GM19372 (cell line): ENCODE results near the gene TMEM50B.
A peak's percentile ranks its signal among the peaks of the same experiment; 100 is the strongest.
"Not testable (repeated sequence)": the region's sequence is repeated elsewhere in the genome, so short reads cannot be mapped to it uniquely, and the experiment has no call there.

Source experiments
- ATAC-seq: cut with Tn5 transposase; IDR thresholded peaks from one replicate; pipeline ENCODE4 v1.9.1; 2021; ENCODE audit warnings: mild to moderate bottlenecking, low read depth, moderate library complexity; ENCODE audit not compliant: unreplicated experiment

The TMEM50B gene

DNA sequence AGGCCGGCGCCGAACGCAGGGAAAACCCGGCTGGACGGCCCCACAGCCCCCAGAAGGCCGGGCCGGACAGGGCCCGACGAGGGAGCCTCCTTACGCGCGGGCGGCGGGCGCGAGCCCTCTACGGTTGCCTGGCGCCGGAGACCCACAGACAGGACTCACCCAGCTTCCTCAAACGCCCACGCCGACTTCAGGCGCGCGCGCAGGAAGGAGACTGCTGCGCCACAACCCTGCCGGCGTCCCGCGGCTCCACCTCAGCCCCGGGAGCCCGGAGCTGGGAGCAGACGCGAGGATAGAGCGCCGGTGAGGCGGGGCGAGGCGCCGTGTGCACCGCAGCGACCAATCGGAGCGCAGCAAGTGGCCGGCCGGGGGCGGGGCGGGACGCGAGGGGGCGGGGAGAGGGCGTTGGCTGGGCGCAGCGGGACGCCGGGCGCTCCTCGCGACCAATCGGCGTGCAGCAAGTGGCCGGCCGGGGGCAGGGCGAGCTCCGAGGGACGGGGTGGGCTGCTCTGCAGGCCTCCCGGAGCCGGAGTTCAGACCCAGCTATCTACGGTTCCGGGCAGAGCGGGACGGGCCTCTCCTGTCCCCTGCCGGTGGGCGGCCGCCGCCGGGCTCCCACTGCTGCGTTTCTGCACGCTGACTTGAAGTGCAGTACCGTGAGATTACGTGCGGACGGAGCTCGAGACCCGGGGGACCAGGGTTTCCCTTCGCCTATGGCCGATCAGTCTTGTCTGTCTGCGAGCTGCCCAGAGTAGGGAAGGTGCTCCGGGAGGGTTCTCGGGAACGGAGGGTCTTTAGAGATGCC lies at the start of gene TMEM50B:
Gene TMEM50B, minus strand, starts transcription at position 296 of the 802 bp plus-strand sequence. CDS start 11,089 bp downstream, outside the sequence.
- peak; percentile 87 for ATAC-seq

DNA sequence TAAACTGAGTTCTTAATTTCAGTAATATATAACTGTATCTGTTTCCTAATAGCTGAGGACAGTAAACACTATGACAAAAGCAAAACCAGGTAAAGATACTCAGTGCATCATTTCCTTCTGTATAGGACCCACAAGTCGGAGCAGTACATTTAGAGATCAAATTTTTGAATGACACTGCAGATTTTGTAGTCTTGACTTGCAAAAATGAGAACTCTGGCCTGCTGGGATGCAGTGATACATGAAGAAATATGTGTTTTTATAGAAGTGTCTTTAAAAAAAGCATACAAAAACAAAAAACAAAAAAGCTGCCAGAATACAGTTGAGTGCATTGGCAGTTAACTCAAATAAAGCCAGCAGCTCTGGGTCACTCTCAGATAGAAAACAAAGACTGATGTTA lies 43.2 kb upstream of the TMEM50B start:
- no peak for ATAC-seq

DNA sequence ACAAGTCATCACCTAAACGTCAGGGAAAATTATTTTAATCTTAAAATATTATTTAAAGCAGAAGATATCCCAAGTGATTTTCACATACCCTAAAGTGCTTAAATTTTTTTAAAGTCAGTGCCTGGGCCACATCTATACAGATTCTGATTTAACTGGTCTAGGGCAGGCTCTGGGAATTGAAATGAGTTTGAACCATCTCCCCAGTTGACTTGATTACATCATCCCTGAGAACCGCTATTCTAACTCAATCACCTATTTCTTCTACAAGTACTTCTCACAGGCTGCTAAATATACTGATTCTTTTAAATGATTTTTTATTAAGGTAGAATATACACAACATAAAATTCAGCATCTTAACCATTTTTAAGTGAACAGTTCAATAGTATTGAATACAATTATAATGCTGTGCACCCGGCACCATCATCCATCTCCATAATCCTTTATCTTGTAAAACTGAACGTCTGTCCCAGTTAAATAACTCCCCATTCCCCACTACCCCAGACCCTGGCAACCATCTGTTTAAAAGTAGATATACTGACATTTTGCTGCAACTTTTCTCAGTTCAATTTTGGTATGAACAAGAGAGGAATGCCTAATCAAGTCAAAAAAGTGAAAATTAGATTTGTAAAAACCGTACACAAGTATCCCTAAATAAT lies 42.7 kb upstream of the TMEM50B start:
- no peak for ATAC-seq

DNA sequence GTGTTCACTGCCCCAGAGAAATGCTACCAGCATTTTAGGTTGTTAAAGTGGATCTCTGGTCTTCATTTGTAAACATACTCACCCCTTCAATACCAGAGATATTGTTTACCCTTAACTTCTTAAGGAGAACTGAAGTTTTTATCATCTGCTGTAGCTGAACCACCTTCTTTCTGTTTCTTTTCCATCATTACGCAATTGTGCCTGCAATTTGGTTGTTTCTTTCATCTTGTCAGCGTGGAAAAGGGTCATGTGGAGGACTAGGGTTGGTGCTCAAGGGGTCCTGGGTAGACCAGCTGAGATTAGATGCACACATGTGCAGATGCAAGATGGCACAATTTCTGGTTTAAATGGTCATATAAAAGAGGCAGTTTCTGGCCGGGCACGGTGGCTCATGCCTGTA lies 39.1 kb upstream of the TMEM50B start:
- ATAC-seq: no peak

DNA sequence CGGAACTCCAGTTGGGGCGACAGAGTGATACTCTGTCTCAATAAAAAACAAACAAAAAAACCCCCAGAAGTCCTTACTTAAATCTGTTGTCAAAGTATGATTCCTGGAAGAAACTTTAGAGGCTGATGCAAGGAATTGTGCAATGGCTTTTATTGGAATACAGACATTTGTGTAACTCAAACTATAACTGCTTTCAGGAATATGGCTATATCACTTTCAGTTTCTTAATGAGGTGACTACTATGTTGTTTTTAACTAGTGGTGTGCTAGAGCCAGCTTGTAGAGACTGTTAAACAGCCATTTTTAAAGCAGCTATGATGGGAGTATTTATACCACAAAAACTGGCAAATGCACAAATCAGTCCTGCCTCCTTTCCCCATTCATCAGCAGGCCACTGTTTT lies 34.5 kb upstream of the TMEM50B start:
- no peak for ATAC-seq

DNA sequence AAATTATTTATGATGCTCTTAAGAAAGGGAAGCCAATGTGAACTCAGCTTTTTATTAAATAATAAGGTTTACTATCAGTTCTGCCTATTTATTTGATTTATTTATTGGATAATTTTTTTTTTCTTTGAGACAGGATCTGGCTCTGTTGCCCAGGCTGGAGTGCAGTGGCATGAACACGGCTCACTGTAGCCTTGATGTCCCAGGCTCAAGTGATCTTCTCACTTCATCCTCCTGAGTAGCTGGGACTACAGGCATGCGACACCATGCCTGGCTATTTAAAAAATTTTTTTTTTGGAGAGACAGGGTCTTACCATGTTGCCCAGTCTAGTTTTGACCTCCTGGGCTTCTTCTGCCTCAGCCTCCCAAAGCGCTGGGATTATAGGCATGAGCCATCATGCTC lies 32.7 kb upstream of the TMEM50B start:
- no peak for ATAC-seq

DNA sequence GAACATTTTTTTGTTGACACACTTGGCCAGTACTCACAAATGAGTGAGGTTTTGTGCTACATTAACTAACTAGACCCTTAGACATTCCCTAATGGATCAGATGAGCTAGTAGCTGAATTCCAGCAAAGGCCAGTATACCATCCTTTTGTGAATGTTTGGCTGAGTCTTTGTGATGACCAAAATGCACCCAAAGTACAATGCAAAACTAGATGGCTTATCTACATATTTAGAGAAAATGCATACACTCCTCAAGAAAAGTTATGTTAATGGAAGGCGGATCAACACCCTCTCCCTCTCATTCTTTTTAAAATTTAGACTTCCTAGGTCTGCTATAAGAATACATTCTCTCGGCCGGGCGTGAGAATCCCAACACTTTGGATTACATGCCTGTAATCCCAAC lies 31.9 kb upstream of the TMEM50B start:
- no peak for ATAC-seq

DNA sequence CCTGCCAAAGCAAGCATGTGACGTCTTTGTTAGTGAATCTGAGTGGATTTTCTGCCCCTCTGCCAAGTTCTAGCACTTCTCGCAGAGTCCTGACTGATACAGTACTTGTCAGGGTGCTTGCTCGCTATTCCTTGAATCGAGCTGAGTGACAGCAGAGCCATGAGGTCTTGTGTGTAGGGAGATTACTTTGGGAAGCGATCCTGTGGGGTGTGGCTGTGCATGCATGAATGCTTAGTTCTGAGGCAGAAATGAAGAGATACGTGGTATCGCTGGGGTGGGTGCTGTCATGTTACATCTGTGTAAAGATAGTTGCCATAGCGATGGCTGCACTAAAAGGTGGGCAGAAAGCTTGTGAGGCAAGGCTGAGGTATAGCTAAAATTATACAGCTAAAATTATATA lies 31.1 kb upstream of the TMEM50B start:
- no peak for ATAC-seq

DNA sequence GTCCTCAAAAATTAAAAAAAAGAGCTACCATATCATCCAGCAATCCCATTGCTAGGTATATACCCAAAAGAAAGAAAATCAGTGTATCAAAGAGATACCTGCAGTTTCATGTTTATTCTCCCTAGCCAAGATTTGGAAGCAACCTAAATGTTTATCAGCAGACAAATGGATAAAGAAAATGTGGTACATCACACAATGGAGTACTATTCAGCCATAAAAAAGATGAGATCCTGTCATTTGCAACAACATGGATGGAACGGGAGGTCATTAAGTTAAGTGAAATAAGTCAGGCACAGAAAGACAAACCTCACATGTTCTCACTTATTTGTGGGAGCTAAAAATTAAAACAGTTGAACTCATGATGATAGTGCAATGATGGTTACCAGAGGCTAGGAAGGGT lies 27.2 kb upstream of the TMEM50B start:
- ATAC-seq: not testable (repeated sequence)

DNA sequence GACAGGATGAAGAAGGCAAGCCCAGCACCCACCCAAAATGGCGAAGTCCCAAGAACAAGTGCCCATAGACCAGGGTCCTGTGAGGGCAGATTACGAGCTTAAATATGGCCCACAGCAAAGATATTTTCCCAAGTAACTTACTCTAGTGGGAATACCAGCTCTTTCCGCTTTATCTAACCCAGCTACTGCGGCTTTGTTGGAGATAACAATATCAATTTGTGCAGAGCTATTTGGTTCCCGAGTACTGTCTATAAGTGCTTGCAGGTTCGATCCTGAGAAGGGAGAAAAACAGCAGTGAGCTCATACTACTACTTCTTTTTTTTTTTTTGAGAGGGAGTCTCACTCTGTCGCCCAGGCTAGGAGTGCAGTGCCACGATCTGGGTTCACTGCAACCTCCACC lies 26.1 kb upstream of the TMEM50B start:
- ATAC-seq: no peak

DNA sequence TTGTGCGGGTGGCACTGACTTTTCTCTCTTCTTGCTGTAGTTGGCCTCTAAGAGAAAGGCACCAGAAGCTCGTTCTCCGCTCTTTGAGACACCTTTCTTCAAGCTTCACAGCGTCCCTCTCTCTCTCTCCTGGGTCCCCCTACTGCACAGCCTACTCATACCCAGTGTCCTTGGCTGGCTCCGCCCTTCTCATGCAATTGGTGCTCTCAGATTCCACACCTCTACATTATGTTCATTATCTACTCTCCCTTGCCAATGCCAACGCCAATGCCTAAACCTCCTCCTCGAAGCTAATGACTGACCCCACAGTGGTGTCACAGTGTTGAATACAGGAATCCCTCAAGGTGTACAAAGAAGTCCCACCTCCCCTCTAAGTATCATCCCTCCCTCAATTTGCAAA lies 16.6 kb upstream of the TMEM50B start:
- no peak for ATAC-seq

DNA sequence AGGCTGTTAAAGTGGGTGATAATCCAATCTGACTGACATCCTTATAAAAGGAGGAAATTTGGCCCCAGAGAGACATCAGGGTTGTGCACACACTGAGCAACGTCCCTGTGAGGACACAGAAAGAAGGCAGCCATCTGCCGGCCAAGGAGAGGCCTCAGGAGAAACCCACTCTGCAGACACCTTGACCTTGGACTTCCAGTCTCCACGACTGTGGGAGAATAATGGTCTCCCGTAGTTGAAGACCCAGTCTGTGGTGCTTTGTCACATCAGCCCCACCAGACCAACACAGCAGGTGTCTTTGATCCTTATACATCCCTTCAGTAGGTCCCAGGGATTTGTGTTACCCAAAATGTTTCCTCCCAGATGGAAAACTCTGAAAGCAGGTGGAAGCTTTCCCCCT lies 16.0 kb upstream of the TMEM50B start:
- no peak for ATAC-seq

DNA sequence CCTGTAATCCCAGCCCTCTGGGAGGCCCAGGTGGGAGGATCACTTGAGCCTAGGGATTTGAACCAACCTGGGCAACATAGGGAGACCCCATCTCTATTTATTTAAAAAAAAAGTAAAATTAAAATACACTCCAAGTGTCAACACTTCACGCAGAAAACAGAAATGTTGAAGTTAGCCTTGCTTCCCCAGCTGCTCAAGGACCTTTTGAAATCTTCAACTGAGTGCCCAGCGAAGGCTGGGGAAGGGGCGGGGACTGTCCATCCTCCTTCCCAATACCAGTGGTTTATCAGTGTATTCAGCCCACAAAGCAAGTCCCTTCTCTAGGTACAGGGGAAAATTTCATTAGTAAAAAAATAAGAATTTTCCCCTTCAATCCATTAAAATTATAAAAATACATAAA lies 14.0 kb upstream of the TMEM50B start:
- ATAC-seq: no peak

DNA sequence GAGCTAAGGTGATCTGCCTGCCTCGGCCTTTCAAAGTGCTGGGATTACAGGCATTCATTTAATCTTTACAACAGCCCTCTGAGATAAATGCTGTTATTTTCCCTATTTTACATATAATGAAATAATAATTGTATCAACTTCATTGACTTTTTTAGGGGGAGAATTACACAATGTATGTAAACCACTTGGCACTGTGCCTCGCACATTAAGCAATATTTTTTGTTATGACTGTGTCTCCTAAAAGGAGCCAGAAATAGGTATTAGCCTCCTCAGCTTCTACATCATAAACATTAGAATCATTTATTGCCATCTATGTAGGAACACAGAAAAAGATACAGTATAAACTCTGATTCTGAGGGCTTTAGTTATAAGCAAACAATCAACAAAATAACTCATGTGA lies 12.8 kb upstream of the TMEM50B start:
- ATAC-seq: no peak

DNA sequence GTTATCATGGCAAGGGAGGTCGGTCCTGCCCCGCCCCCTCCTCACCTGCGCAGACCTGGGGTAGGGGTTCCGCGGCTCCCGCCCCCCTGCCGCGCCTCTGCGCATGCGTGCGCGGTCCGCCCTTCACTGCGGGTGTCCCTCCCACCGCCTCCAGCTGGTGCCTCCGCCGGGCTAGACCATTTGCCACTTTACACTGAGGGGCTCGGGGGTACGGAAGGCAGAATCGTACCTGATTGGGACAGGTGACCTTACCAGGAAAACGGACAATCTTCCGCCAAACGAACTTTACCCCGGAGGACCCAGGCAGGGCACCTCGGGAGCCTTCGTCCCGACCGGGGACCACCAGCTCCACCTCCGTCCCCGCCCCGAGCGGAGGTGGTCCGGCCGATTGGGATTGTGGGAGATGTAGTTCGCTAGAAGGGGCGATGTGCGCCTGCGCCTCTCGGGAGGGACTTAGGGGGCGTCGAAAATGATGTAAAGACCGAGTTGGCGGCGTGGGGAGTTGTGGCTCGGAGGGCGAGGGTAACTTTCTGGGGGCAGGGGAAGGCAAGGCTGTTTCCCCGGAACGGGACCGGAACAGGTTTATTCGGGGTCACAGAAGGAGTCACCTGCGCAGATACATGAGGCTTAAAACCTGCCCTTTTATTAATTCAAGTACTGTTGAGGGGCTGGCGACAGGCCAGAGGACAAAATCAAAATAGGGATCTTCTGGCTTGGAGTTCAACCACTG lies 11.8 kb upstream of the TMEM50B start, which contains the start of gene DNAJC28:
Gene DNAJC28, minus strand, starts transcription at position 344 of the 730 bp plus-strand sequence. CDS start 2,323 bp downstream, outside the sequence.
- ATAC-seq: peak; percentile 97

DNA sequence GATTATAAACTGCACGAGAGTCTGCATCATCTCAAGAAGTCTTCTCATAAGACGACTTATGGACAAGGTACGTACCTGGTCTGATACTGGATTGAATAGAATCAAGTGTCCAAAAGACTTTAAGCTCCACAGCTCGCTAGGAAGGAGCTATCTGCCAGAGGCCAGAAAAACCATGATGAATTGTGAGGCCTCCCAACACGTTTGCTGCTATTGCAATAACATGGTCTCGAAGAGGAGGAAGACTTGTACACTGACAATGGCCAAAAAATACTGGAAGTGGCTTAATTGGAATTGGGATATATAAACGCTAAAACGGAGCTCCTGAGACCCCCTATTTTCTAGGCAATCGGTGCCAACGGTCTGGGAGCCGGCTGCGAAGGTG lies 11.2 kb upstream of the TMEM50B start:
- ATAC-seq: no peak

DNA sequence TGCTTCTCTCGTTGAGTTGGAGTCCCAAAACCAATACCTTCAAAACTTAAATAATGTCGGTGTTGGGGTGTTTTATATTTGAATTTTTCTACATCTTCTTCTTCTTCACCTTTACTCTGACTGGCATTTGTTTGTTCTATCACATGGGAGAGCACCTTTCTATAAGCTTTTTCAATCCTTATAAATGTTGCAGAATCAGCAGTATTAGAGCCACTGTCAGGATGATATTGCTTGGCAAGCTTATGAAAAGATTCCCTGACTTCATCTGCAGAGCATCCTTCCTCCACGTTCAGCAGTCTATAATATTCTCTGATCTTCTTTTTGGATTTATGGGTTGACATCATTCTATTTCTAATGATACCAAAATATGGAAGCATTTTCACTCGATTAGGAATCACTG lies 9.2 kb upstream of the TMEM50B start:
- ATAC-seq: no peak

DNA sequence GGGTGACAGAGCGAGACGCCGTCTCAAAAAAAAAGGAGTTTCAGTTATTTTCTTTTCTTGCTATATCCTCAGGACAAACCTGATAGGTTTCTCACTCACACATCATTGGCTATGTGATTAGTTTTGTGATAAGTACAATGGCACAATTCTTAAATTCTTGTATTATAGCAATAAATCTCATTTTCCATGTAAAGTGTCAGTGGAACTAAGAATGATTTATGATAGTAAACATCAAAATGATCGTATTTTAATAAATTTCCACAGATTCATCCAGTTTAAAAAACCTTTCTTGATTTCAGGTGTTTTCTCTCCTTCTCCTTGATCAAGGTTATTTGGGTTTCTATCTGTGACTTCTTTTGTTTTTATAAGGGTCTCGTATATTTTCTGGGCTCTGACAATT lies 8.2 kb upstream of the TMEM50B start:
- no peak for ATAC-seq

DNA sequence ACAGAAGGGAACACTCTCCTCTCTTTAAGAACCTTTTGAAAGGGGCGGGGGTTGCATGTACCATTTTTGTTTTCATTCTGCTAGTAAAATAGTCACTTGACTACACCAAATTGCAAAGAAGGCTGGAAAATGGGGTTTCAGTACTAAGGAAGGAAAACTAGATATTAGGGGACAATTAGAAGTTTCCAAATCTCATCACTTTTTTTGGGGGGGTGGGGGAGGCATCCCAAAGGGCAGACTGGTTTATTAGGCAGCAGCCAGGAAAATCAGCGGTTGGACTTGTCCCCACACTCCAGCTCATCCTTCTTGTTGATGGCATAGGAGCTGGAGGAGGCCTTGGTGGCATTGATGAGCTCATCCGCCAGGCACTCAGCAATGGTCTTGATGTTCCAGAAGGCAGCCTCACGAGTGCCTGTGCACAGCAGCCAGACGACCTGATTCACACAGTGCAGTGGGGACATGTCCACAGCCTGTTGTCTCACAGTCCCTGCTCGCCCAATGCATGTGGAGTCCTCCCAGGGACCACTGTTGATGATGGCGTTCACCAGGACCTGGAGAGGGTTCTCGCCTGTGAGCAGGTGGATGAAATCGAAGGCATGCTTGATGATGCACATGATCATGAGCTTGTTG lies 1.7 kb upstream of the TMEM50B start:
- no peak for ATAC-seq

DNA sequence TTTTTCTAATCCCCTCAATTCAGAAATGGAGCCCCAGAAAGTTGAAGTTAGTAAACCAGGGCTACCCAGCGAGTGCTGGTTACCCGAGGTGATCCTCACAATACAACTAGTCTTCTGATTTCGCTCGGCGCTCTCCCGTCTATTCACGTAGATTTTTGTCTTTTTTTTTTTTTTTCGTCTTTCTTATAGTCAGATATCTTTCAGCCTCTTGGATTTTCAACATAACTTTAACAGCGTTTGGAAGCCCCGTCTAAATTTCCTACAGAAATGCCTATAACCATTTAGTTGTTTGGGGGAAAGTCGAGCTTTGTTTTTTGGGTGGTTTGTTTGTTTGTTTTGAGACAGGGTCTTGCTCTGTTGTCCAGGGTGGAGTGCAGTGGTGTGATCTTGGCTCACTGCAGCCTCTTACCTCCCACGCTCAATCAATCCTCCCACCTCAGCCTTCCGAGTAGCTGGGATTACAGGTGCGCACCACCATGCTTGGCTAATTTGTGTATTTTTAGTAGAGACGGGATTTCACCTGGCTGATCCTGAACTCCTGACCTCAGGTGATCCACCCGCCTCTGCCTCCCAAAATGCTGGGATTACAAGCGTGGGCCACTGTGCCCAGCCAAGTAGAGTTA lies 818 bp upstream of the TMEM50B start:
- ATAC-seq: no peak
